Caco-2 (cell line): Measurements from ENCODE around the gene DRD2. TPM values are rescaled to one million over a fixed set of nuclear protein-coding genes. Genes with fewer than 3 reads are reported as not detected.

Experiments used
- BruUV-seq: library from RNA; stranded (reverse); fragments of 400-500 nt; replicated peaks from 2 replicates; lab custom pipeline; 2021; lab: Mats Ljungman, UMichigan
- CTCF ChIA-PET: fragments of 300-600 bp; sonication (Branson Sonifier 250); formaldehyde crosslinking; loops from one replicate; lab custom pipeline; 2022; ENCODE audit warnings: antibody characterized with exemption; lab: Charles Lee
- POLR2A ChIA-PET: fragments of 300-600 bp; sonication (Branson Sonifier 250); formaldehyde crosslinking; loops from one replicate; lab custom pipeline; 2022; ENCODE audit warnings: antibody characterized with exemption; lab: Charles Lee
- DNase-seq, 2 experiments: peaks; one replicate each; pipeline versions ENCODE4 v3.0.0 to v3.0.0-alpha.2; 2020 to 2022
- H3K27me3 ChIP-seq: replicated peaks from 2 replicates; pipeline ENCODE4 v1.6.0; 2011; ENCODE audit warnings: low read length; ENCODE audit not compliant: control insufficient read depth, insufficient read depth
- H3K36me3 ChIP-seq: 2 replicates; pipeline ENCODE4 v1.5.1; 2011; ENCODE audit warnings: low read length; ENCODE audit not compliant: control insufficient read depth, insufficient read depth
- H3K4me1 ChIP-seq: fragments of 250-450 bp; sonication (Bioruptor Pico); 2 replicates; pipeline ENCODE4 v1.5.1; 2020; ENCODE audit warnings: mild to moderate bottlenecking
- H3K4me3 ChIP-seq: 2 replicates; pipeline ENCODE4 v1.5.1; 2011; ENCODE audit warnings: low read depth, mild to moderate bottlenecking, control low read depth, low read length
- H3K9me3 ChIP-seq: fragments of 250-450 bp; sonication (Bioruptor Pico); 2 replicates; pipeline ENCODE4 v1.5.1; 2020; ENCODE audit warnings: mild to moderate bottlenecking, moderate library complexity
- H3K27ac Mint-ChIP-seq: one replicate; pipeline ENCODE4 v1.8.0; 2022; ENCODE audit warnings: mixed read lengths; ENCODE audit not compliant: unreplicated experiment
- H3K27me3 Mint-ChIP-seq: one replicate; pipeline ENCODE4 v1.8.0; 2022; ENCODE audit warnings: mixed read lengths; ENCODE audit not compliant: insufficient read depth, unreplicated experiment
- H3K36me3 Mint-ChIP-seq: one replicate; pipeline ENCODE4 v1.8.0; 2022; ENCODE audit warnings: mild to moderate bottlenecking, mixed read lengths; ENCODE audit not compliant: insufficient read depth, unreplicated experiment
- H3K4me1 Mint-ChIP-seq: one replicate; pipeline ENCODE4 v1.8.0; 2022; ENCODE audit warnings: low read depth, mixed read lengths; ENCODE audit not compliant: unreplicated experiment
- H3K4me3 Mint-ChIP-seq: one replicate; pipeline ENCODE4 v1.8.0; 2022; ENCODE audit warnings: mild to moderate bottlenecking, moderate library complexity, mixed read lengths; ENCODE audit not compliant: unreplicated experiment
- H3K9me3 Mint-ChIP-seq: one replicate; pipeline ENCODE4 v1.8.0; 2022; ENCODE audit warnings: mixed read lengths; ENCODE audit not compliant: unreplicated experiment
- CTCF ChIP-seq, 2 experiments: fragments of 200-600 bp in 1 of 2; IDR thresholded peaks; 1 replicate in 1 of 2; 2 replicates in 1 of 2; pipeline versions ENCODE4 v1.5.1 to v1.8.0; 2011 to 2022; ENCODE audit warnings: antibody characterized with exemption in 1 of 2, control low read depth in 1 of 2, inconsistent platforms in 1 of 2, low read depth in 1 of 2, low read length in 1 of 2, mild to moderate bottlenecking in 1 of 2, moderate library complexity in 1 of 2; ENCODE audit not compliant: insufficient read depth in 1 of 2, severe bottlenecking in 1 of 2, unreplicated experiment in 1 of 2
- intact Hi-C: fragments of 100-400 bp; cut with micrococcal nuclease; formaldehyde crosslinking; loops from one replicate; pipeline ENCODE4 v1.10.0; 2022; ENCODE audit not compliant: unreplicated experiment
- total RNA-seq: library from RNA; stranded (reverse); gene quantifications from 2 replicates; pipeline ENCODE4 v1.2.3, GENCODE V29; 2022

Gene DRD2
- total RNA-seq, 1 experiment from 2014 or later: 13.9 TPM

DNA sequence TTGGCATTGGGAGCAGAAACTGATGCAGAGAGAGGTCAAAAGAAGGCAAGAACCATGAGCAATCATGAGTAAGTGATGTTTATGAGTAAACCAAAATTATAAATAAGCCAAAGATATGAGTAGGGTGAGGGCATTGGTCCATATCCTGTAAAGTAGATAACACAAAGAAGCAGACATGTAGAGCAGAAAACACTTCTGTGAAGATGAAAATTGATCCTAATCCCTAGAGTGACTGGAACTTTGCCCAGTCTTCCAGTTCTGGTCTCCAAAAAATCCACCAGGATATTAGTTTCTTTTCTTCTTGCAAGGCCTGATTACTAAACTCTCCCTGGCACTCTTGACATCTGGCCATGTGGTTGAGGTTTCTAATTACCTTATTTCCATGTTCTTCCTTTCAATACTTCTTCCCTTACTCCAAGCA, 13.7 kb upstream of the DRD2 start:
- BruUV-seq: no TSS peak

GRCh38 chr11:113487622-113488021, 12.4 kb upstream of the DRD2 start:
- no TSS peak for BruUV-seq
- no peaks in the 10 kb centered on the region for H3K9me3 Mint-ChIP-seq
- Histone ChIP-seq H3K27me3 (no peaks in the 10 kb centered on the region), H3K4me1 (no peaks in the 10 kb centered on the region), H3K4me3 (no peak overlapping the region), H3K36me3 (no peaks in the 10 kb centered on the region), H3K9me3 (no peaks in the 10 kb centered on the region)
- intact Hi-C loops: no loop called here
- DNase-seq: no peak
- no peaks in the 10 kb centered on the region for H3K36me3 Mint-ChIP-seq
- ChIA-PET POLR2A (no interaction called here), CTCF (no interaction called here)
- H3K27ac Mint-ChIP-seq: no peak overlapping the region
- no peak for TF ChIP-seq CTCF (IDR thresholded peaks at IDR 0.05; ENCODE audit: insufficient read depth in 1 of 2, low read depth in 1 of 2, low read length in 1 of 2, severe bottlenecking in 1 of 2, unreplicated experiment in 1 of 2)
- no peaks in the 10 kb centered on the region for H3K4me1 Mint-ChIP-seq
- H3K4me3 Mint-ChIP-seq: no peak overlapping the region
- no peaks in the 10 kb centered on the region for H3K27me3 Mint-ChIP-seq

More for the DNA sequence above, 13.7 kb upstream of the DRD2 start:
- H3K36me3 Mint-ChIP-seq: no peaks in the 10 kb centered on the region
- no peak for TF ChIP-seq CTCF (IDR thresholded peaks at IDR 0.05; ENCODE audit: insufficient read depth in 1 of 2, low read depth in 1 of 2, low read length in 1 of 2, severe bottlenecking in 1 of 2, unreplicated experiment in 1 of 2)
- Histone ChIP-seq H3K27me3 (no peaks in the 10 kb centered on the region), H3K4me3 (no peak overlapping the region), H3K36me3 (no peaks in the 10 kb centered on the region), H3K4me1 (no peaks in the 10 kb centered on the region), H3K9me3 (no peaks in the 10 kb centered on the region)
- ChIA-PET POLR2A (no interaction called here), CTCF (no interaction called here)
- no peaks in the 10 kb centered on the region for H3K27me3 Mint-ChIP-seq
- no peaks in the 10 kb centered on the region for H3K9me3 Mint-ChIP-seq
- no peak overlapping the region for H3K27ac Mint-ChIP-seq
- intact Hi-C loops: no loop called here
- no peak for DNase-seq
- H3K4me3 Mint-ChIP-seq: no peak overlapping the region
- H3K4me1 Mint-ChIP-seq: no peaks in the 10 kb centered on the region

DNA sequence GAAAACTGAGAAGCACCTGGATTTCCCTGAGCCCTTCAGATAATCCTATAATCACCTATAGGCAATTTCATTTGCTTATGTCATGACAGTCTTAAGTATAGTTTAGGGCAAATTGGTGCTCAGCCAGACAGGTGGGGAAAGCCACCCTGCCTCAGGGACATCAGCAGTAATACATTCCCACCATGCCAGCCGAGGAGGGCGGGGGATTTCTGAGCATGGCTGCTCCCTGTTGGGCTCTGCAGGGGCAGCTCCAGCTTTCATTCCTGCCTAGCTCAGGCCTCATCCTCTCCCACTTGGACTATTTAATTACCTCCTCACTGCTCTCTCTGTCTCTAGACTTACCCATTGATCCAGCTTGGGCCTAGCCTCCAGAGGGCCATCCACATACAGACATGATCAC, 9.0 kb upstream of the DRD2 start:
- intact Hi-C loops: no loop called here
- H3K27me3 ChIP-seq: no peaks in the 10 kb centered on the region

More for the DNA sequence above, 9.0 kb upstream of the DRD2 start:
- Mint-ChIP-seq H3K9me3 (no peaks in the 10 kb centered on the region), H3K36me3 (no peaks in the 10 kb centered on the region), H3K27me3 (peaks cover 6% of the 10 kb centered on the region), H3K4me1 (no peaks in the 10 kb centered on the region), H3K4me3 (no peak overlapping the region), H3K27ac (no peak overlapping the region)
- Histone ChIP-seq H3K4me1 (no peaks in the 10 kb centered on the region), H3K36me3 (no peaks in the 10 kb centered on the region), H3K4me3 (no peak overlapping the region), H3K9me3 (no peaks in the 10 kb centered on the region)
- BruUV-seq: no TSS peak
- POLR2A ChIA-PET: no interaction called here
- TF ChIP-seq CTCF (IDR thresholded peaks at IDR 0.05; ENCODE audit: insufficient read depth in 1 of 2, low read depth in 1 of 2, low read length in 1 of 2, severe bottlenecking in 1 of 2, unreplicated experiment in 1 of 2): no peak
- CTCF ChIA-PET: no interaction called here
- DNase-seq: no peak
